NCI-H510A (cell line): ENCODE measurements around the gene ZNF672.

Source experiments
- DNase-seq: peaks from one replicate; lab custom pipeline; 2025; lab: John Stamatoyannopoulos, UW

Gene ZNF672

DNA sequence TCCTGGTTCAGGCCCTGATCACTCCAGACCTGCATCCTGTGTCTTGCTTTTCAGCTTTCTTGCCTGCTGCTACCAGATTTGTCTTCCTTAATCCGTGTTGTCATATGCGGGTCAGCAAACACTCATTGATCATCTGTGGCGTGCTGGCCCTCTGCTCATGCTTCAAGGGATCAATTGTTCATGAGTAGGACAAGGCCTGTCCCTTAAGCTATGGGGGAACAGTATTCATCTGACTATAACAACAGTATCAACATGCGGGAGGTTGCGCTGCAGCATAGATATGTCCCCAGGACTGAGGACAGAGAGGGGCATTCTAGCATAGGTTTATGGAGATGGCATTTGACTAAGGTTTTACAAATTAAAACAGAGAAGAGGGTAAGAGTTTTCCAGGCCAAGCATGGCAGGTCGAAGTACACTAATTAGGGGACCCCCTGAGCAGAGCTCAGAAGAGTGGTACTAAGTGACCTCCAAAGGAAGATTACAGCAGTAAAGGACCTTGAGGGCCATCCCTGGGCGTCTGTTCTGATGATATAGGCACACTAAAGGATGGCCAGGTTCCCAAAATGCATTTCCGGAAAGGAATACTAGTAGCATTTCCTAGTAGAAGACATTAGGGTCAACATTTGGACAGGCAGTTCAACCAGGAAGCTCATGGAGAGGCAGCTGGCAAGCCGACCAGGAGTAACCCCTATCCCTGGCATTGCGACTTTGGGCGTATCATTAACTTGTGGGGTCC lies 811 bp upstream of the ZNF672 start:
- no peak for DNase-seq

DNA sequence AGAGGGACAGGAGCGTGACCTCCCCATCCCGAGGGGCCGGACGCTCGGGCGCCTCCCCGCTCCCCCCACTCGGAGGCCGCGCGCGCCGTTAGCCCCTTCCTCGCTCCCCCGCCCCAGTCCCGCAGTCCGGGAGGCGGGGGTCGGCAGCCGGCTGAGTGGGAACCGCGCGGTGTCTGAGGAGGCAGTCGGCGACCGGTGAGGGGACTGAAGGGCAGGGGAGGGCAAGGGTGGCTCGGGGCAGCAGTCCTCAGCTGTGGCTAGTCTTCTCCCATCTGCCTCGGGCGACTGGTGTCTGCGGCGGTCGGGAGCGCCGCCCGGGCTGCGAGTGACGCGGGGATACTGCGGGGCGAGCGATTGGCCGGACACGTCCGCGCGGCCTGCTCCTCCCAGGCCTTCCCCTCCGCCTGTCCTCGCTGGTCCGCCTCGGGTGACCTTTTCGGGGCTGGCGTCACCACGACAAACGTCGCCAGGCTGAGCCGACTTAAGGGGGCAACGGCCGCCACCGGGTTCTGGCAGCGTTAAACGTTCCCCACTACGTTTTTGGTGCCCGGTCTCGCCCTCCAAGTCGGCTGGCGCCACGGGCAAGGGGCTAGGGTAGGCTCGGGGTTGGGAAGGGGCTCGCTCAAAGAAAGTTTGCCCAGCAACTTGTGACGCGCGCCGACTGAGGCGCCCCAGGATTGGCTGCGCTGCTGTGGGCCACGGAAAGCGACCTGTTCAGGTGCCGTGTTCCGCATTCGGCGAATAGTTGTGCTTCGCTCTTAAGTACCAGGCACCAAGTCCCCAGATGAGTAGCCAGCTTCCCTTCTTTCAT lies 538 bp downstream of the ZNF672 start:
- peak; percentile 62 for DNase-seq

DNA sequence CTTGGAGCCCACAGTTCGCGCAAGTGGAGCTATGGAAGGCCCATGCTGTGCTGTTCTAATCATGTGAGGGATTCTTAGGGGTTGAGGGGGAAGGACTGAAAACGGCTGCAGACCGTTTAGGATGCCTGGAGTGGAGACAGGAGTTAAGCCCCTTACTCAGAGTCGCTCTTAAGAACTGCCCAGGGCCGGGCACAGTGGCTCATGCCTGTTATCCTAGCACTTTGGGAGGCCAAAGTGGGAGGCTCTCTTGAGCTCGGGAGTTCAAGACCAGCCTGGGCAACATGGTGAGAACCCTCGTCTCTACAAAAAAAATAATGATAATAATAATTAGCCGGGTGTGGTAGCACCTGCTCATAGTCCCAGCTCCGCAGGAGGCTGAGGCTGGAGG lies 1.1 kb downstream of the ZNF672 start:
- no peak for DNase-seq

DNA sequence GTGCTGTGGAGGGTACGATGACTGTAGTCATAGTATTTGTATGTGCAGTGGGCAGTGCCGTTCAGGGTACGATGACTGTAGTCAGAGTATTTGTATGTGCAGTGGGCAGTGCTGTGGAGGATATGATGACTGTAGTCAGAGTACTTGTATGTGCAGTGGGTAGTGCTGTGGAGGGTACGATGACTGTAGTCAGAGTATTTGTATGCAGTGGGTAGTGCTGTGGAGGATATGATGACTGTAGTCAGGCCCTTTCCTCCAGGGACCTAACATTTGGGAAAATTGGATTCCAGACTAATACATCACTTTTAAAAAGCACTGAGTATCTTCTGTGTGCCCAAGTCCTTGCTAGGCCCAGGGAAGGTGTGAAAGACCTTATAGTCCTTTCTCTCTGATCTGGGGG lies 2.9 kb downstream of the ZNF672 start:
- no peak for DNase-seq

DNA sequence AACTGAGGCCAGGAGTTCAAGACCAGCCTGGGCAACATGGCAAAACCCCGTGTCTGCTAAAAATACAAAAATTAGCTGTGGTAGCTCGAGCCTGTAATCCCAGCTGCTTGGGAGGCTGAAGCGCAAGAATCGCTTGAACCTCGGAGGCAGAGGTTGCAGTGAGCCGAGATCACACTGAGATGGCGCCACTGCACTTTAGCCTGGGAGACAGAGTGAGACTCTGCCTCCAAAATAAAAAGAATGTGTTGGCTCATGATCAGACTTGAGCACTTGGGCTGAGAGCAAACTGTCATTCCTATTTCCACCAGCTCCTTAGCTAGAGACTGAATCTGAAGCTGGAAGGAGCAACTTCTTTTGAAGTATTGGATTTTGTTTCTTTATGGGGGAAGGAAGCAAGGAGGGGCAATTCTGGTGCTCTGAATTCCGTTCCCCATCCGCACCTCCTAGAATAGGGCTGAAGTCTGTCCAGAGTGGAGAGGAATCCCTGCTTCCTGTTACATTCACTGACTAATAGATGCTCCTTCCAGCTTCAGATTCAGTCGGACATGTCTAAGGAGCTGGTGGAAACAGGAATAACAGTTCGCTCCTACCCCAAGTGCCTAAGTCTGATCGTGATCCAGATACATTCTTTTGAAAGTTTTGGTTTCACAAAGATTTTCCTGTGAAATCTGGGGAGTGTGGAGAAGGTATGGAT lies 3.8 kb downstream of the ZNF672 start:
- no peak for DNase-seq

DNA sequence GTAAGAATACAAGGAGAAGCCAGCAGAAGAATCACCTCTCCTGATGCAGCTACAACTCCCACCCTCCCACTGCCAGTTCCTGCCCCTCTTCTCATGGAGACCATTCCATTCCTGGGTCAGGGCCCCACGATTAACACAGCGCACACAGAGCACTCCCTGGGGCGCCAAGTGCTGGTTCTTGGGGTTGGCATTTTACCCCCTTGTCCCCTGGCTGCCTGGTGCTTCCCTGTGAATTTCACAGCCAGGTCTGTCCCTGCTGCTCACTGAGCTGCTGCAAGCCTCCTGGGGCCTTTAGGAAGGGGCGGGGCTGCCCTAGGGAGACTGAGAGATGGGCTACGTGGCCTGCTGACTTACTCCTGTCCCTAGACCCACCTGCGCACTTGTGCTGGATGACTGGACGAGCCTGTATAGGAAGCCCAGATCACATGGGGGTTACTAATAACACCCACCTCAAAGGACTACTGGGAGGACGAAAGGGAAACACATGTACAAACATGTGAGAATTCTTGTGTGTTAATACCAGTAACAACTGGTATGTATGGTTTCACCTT lies 4.8 kb downstream of the ZNF672 start:
- no peak for DNase-seq

DNA sequence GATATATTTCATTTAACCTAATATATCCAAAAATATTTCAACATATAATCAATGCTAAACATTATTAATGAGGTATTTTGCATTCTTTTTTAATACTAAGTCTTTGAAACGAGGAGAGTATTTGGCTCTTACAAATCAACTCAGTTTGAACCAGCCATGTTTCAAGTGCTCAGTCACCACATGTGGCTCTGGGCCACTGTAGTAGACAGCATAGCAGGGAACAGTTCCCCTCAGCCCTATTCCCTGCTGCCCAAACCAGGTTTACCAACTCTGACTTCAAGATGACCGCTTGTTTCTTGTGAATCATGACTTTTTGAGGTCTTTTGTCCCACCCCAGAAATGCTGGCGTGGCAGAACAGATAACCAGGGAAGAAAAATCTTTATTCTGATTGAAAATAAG lies 5.7 kb downstream of the ZNF672 start:
- DNase-seq: no peak

DNA sequence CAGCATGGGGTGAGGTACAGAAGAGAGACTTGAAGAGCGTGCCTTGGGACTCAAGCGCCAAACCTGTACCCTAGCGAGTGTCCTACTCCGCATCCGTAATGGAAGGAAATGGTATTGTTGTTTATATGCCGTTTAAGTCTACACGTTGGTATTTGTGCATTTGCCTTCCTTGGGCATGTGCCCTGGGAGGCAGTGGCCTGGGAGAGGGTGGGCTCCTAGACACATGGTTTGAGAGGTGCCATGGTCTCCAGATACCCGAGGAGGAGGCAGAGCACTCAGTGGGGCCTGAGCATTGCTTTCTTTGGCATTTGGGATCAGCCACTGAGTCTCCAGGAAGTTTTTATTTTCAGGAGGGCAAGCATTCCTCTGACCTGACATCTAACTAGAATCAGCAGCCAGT lies 6.5 kb downstream of the ZNF672 start:
- DNase-seq: no peak

DNA sequence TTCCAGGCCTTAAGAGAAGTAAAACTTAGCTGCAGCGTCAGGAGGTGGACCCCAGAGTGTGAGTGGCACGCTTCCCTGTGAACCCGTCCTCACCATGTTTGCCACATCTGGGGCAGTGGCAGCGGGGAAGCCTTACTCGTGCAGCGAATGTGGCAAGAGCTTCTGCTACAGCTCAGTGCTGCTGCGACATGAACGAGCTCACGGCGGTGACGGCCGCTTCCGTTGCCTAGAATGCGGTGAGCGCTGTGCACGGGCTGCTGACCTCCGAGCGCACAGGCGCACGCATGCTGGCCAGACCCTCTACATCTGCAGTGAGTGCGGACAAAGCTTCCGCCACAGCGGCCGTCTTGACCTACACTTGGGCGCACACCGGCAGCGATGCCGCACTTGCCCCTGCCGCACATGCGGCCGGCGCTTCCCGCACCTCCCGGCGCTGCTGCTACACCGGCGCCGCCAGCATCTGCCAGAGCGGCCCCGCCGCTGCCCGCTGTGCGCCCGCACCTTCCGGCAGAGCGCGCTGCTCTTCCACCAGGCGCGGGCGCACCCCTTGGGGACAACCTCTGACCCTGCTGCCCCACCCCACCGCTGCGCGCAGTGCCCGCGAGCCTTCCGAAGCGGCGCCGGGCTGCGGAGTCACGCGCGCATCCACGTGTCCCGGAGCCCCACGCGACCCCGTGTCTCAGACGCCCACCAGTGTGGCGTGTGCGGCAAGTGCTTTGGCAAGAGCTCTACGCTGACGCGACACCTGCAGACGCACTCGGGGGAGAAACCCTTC lies 9.3 kb downstream of the ZNF672 start:
- DNase-seq: no peak

DNA sequence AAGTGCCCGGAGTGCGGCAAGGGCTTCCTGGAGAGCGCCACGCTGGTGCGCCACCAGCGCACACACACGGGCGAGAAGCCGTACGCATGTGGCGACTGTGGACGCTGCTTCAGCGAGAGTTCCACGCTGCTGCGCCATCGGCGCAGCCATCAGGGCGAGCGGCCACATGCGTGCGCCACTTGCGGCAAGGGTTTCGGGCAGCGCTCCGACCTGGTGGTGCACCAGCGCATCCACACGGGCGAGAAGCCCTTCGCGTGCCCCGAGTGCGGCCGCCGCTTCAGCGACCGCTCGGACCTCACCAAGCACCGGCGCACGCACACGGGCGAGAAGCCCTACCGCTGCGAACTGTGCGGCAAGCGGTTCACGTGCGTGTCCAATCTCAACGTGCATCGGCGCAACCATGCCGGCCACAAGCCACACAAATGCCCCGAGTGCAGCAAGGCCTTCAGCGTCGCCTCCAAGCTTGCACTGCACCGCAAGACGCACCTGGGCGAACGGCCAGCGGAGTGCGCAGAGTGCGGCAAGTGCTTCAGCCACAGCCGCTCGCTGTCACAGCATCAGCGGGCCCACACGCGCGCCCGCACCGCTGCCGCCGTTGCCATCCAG lies 10.0 kb downstream of the ZNF672 start:
- DNase-seq: no peak

DNA sequence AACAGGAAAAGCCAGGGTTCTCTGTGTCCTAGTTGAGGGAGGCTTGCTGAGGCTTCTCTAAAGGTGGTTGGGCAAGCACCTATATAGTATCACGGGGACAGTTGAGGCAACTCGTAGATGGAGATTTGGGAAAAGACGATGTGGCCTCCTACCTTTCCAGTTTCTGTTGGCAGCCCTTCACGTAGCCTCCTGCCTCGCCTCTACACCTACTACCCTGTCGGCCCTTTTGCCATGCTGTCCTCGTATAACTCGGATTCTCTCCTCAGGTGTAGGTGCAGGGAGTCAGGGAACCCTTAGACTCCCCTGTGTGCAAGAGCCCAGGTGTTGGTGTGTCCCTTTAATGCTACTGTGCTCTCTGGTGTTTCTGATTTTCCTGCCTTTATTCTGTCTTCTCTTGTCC lies 10.6 kb downstream of the ZNF672 start:
- no peak for DNase-seq

DNA sequence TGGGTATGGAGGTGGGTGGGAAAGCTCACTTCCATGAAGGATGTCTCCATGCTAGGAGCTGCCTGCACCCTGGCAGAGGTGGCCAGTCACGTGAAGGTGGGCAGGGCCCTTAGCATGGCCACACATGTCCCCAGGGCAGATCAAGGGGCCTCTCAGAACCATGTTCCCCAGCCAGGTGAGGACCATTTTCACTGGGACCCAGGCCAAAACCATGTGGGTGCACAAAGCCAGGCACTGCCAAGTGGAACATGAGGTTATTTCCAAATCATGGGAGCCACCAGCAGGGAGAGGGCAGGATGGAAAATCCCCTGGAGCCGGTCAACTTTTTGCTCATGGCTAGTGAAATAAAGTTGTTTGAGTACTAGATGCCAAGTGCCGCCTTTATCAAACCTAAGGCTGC lies 11.1 kb downstream of the ZNF672 start:
- no peak for DNase-seq

DNA sequence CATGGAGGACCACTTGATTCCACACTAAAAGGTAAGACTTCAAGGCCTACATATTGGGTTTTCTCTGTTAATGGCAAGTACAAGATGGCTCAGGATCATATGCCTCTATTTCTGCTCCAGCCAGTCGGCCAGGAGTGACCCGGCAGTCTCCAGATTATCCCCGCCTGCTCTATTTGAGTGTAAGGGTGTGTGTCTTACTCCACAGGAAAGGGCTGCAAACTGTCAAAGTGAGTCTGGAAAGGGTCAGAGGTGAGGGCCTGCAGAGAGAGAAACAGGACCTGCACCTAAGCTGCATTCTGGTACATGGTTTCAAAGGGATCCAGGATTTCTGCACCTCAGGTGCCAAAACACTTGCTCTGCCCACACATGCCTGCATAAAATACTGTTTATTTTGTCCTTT lies 11.6 kb downstream of the ZNF672 start:
- no peak for DNase-seq

DNA sequence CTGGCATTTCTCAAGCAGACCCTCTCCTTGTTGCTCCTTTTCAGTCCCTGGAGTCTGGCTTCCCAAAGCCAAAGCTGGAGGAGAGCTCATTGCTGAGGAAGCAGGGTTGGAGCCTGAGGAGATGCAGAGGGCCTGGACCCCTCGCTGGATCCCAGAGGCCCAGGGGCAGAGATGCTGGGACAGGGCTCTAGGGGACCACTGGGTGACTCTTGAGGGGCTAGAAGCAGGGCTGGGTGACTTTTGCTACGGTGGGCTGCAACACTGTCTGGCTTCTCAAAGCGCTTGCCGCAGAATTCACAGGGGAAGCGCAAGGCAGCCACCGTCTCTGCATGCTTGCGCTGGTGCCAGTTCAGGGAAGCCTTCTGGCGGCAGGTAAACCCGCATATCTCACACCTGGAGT lies 12.1 kb downstream of the ZNF672 start:
- no peak for DNase-seq

DNA sequence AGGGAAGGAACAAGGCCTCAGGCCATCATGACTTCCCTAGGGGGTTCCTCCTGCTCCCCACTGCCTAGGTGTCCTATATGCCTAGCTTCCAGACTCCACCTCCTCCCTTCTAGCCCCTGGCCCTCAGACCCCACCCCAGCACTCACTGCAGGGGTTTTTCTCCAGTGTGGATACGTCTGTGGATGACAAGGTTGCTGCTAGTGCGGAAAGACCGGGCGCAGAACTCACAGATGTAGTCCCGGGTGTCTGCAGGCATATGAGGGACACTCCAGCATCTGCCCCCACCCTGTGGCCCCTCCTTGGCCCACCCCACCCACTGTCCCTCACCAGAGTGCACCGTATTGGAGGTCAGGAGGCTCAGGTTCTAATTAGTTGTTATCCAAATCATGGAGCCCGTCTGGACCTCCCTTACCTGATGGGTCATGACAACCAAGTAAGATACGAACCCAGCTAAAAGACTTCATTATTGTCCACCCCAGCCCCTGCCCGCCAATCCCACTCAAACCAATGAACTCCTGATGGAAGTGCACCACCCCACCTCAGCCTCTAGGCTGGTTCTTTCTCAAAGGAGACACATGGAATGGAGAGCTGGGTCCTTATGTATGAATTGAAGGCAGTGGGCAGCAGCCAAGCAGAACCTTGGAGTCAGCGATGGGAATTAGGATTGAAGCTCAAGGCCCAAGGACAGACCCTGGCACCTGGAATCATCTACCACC lies 12.7 kb downstream of the ZNF672 start:
- DNase-seq: no peak

DNA sequence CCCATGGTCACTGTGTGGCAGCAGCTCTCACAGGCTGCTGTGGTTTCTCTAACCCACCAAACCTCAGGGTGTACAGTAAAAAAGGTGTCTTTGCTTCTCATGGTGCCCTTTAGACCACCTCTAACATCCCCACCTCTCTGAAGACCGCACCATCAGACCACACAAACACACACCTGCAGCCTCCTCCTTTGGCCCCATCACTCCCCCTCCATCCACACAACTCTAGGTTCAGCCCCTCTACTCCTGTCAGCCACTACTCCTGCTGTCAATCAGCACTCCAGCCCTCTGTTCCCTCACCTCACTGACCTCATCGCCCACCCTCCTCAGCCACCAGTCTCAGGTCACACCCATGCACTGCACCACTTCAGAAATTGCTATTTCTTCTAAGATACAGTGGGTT lies 13.4 kb downstream of the ZNF672 start:
- DNase-seq: no peak

DNA sequence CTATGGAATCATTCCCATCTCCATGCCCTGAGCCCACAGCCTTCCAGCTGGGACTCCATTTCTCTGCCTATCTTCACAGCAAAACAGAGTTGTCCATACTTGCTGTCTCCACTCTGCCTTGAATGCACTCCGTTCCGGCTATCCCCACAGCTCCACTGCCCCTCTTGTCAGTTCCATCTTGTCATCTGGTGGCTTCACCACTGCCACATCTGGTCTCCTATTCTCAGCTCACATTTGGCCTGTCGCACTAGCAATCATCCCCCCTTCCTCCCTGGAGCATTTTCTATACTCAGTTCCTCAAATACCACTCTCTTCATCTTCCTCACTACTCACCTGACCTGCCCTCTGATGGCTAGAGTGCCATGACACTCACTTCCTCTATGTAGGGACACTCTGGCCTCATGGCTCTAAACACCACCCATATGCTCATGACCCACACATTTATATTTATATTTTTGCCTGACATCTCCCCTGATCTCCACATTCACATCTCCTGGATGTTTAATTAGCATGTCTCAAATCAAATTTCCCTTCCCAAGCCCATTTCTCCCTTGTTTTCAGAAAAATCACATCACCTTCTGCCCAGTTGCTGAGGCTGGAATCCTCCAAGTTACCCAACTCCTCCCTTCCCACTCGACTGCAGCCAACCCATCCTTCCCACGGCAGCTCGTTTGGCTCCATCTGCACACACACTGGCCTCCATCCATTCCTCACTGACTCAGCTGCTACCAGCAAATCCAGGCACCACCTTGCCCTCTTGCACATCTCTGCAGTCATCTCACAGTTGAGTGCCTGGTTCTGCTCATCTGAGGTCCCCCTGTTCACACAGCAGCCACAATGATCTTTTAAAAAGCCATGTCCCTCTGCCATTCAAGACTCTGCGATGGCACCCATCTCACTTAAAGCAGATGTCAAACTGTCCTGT lies 14.7 kb downstream of the ZNF672 start:
- no peak for DNase-seq

DNA sequence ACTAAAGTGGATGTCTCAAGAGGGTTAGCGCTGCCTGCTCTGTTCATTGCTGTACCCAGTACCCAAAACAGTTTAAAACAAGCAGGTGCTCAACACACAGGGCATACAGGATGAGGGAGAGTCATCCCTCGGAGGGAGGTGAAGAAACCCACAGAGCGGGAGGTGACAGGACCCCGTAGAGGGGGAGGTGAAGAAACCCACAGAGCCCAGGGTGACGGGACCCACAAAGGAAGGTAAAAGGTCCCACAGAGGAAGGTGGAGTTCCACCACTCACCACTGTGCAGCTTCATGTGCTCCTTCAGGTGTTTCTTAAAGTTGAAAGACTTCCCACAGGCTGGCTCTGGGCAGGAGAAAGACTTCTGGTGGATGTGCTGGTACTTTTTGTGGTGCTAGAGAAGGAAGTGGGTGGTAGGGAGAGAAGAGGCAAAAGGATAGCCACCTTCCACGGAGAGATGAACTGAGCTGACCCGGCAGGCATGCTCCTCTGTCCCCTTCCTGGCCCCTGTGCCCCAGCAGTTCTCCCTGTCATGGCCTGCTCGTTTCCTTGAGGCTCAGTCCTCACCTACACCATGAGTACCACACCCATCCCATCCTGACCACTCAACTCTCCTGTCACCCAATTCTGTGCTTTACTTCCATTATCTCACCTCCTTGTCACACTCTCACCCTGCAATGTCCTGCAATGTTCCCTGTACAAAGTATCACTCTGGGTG lies 15.8 kb downstream of the ZNF672 start:
- no peak for DNase-seq

DNA sequence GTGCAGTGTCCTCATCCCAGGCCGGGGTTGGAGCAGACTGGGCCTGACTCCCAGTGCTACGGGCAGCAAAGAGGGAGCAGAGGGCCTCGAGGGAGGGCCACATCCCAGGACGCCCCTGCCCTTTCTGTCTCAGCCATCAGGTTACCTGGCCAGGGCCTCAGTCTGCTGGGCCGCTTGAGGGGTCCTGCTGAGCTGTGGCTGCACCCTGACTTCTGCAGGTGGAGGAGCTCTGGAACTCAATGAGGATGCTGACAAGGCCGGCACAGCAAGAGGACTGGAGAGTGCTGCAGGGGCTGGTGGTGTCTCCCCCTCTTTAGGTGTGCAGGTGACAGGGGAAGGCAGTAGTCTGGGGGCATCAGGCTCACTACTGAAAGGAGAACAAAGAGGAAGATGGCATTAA lies 17.6 kb downstream of the ZNF672 start:
- no peak for DNase-seq
